IPS DF 19.7 (cell line): Measurements from ENCODE around the gene ZMIZ1.

ENCODE experiments used
- DNase-seq: peaks from one replicate; pipeline ENCODE4 v3.0.0-alpha.2; 2013; ENCODE audit warnings: low read depth, low spot score

Gene ZMIZ1, protein sequence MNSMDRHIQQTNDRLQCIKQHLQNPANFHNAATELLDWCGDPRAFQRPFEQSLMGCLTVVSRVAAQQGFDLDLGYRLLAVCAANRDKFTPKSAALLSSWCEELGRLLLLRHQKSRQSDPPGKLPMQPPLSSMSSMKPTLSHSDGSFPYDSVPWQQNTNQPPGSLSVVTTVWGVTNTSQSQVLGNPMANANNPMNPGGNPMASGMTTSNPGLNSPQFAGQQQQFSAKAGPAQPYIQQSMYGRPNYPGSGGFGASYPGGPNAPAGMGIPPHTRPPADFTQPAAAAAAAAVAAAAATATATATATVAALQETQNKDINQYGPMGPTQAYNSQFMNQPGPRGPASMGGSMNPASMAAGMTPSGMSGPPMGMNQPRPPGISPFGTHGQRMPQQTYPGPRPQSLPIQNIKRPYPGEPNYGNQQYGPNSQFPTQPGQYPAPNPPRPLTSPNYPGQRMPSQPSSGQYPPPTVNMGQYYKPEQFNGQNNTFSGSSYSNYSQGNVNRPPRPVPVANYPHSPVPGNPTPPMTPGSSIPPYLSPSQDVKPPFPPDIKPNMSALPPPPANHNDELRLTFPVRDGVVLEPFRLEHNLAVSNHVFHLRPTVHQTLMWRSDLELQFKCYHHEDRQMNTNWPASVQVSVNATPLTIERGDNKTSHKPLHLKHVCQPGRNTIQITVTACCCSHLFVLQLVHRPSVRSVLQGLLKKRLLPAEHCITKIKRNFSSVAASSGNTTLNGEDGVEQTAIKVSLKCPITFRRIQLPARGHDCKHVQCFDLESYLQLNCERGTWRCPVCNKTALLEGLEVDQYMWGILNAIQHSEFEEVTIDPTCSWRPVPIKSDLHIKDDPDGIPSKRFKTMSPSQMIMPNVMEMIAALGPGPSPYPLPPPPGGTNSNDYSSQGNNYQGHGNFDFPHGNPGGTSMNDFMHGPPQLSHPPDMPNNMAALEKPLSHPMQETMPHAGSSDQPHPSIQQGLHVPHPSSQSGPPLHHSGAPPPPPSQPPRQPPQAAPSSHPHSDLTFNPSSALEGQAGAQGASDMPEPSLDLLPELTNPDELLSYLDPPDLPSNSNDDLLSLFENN

GRCh38 chr10:79068562-79069324 is at the start of gene ZMIZ1:
Gene ZMIZ1 (plus strand): TSS chr10:79068966. CDS start chr10:79201633, 132,667 bp downstream.
- peak; percentile 78 for DNase-seq

- no peak for DNase-seq
Observed at GRCh38 chr10:79019441-79020014, 49.2 kb upstream of the ZMIZ1 start.

- DNase-seq, result no peak
Observed at GRCh38 chr10:79020015-79020491, 48.7 kb upstream of the ZMIZ1 start.

DNA sequence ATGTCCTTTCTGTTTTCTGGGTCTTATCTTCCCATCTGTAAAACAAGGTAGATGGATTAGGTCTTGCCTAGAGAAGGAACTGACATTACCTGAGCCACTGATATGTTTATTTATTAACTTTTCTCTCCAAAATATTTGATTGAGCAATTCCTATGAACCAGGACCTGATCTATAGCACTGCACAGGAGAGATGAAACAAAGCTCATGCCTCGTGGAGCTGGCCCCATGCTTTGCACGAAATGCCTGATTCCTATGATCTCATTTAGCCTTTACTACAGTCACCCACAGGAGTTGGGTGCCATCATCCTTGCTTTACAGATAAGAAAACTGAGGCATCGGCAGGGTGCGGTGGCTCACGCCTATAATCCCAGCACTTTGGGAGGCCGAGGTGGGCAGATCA is 48.2 kb upstream of the ZMIZ1 start:
- DNase-seq, result no peak

- no peak for DNase-seq
Observed at GRCh38 chr10:79021331-79021907, 47.3 kb upstream of the ZMIZ1 start.

- no peak for DNase-seq
Observed at GRCh38 chr10:79021948-79022499, 46.7 kb upstream of the ZMIZ1 start.

DNA sequence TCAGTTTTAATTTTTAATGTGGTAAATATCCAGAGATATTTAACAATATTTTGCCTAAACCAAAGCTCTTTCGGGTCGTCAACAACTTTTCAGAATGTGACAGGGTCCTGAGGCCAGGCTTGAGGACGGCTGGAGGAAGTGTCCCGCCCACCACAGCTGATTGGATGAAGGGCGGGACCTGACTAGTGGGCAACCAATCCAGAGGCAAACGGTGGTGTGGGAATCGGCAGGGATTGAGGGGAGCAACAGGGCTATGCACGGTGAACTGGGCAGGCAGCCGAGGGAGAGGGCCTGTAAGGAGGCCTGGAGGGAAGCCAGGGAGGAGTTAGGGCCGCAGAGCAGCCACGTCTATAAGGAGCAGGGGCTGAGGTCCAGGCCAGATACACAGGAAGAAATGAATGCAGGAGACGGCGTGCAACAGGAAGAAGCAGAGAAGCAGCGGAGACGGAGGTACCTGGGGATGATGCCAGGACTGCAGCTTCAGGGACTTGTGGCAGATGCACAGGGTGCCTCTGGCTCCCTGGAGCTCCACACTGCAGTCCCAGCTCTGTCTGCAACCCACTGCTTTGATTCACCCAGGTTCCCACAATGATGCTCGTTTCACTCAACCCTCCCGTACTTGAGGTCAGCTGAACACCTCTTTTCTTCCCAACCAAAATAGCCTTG is 46.1 kb upstream of the ZMIZ1 start:
- DNase-seq, result peak; percentile 38

DNA sequence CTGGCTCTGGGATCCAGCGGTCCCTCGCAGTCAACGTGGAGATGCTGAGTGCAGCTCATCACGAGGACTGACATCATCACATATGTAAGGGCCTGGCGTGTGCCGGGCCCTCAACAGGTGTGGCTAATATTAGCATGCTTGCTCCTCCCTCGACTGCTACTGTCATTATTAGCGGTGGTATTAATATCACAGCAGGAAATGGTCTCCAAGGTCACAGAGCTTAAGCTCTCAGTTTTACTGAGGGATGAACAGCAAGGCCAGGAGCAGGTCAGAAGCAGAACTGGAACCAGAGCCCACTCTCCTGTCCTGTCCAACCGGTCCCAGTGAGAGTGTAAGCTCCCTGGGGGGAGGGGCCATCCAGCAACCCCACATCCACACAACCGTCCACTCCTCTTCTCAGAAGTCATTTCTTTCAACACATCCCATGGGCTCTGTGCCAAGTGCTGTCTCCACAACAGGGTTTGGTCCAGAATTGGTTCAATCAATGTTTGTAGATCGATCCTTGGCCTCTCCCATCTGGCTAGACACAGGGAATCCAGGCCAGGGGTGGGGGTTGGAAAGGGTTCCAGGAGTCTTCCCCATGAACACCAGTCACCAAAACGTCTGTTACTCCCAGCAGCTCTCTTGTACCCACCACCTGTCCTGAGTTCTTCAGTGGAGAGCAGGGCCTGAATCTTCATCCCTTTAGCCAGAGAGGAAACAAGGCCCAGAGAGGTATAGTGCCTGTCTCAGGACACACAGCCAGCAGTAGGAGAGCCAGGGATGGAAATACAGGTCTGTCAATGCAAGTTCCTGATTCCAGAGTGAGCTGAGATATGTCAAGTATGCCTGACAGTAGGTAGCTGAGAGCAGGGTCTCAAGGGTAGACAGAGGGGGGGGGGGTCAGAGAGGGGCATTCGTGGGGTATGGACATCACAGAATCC is 45.3 kb upstream of the ZMIZ1 start:
- no peak for DNase-seq

DNA sequence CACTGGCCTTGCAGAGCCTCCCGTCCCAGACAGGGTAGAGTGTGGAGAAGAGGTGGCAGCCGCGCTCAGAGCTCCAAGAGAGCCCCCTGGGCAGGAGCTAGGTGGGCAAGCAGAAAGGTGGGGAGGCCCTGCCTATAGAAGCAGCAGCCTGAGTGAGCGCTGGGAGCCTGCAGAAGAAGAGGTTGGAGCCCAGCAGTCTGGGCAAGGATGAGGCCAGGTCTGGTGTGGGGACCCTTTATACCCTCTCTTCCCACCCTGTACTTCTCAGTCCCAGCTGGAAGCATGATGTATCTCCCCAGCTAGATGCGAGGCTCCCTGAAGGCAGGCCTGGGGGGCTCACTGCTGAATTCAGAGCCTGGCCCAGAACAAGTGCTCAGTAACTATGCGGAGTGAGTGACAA is 44.5 kb upstream of the ZMIZ1 start:
- DNase-seq, result no peak

GRCh38 chr10:79024720-79025198 is 44.0 kb upstream of the ZMIZ1 start:
- DNase-seq, result no peak

GRCh38 chr10:79025199-79025832 is 43.5 kb upstream of the ZMIZ1 start:
- no peak for DNase-seq

DNA sequence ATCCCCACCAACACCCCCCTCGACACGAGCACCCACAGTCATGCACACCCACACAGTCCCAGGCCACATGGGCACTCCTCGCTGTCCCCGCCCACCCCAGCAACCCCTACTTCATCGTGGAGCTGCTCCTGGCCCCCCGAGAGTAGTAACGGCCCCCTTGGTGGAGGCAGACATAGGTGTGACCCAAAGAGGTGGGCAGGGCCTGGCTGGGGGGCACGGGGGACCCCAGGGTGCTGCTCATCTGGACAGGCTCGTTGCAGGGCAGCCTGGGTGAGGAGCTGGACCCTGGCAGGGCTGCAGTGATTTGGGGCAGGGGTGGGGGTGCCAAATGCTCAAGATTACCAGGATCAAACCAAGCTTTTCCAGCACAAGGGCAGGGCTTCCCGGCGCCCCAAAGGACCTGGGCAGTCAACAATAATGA is 42.4 kb upstream of the ZMIZ1 start:
- no peak for DNase-seq

DNA sequence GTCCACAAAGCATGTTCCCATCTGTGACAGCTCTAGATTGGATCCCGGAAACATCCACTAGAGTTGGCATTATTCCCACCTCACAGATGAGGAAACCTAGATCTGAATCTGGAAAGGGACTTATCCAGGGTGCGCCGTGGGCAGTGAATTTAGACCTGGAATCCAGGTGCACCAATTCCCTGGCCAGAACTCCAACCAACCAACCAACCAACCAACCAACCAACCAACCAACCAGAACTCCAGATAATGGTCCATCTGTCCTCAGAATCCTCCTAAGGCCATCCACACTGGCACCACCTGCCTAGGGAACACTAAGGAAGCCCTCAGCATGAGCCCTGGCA is 42.0 kb upstream of the ZMIZ1 start:
- no peak for DNase-seq

DNA sequence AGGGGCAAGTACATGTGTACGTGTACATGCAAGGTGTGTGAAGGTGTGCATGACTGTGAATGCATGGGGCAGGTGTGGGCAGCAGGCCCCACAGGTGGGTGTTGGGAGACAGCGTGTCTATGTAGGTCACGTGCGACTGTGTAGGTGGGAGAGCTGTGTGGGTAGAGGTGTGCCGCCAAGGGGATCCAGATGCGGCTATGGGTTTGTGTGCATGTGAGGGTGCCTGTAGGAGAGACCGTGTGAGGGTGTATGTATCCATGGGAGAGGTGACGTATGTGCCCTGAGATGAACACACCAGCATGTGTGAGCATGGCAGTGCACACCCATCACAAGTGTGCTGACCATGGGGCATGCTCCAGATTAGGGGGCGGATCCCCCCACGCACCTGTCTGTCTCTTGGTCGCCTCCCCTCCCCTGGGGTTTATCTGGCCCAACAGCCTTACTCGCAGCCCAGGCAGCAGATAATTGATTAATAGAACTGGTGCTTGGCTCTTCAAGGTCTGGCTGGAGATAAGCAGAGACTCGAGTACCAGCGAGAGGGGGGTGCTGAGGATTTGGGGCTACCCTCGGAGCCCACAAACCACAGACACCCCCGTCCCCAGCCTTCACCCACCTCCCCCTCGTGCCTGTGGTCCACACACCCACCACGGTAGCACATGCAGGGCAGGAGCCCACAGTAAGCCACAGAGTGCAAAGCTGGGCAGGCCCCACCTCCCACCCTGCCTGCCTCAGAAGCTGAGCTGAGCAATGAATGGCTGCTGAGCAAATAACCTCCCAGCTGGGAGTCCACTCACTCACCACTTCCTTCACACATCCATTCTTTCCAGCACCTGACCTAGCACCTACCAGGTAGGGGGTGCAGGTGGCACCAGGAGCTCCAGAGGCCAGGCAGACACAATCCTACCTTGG is 41.4 kb upstream of the ZMIZ1 start:
- no peak for DNase-seq

GRCh38 chr10:79028056-79028430 is 40.7 kb upstream of the ZMIZ1 start:
- DNase-seq, result no peak

GRCh38 chr10:79028451-79029010 is 40.2 kb upstream of the ZMIZ1 start:
- no peak for DNase-seq
